ENCODE data around the gene SMIM35. TPM values are rescaled to one million over a fixed set of nuclear protein-coding genes. Genes with fewer than 3 reads are reported as not detected.

The SMIM35 gene
- total RNA-seq, 4 donors from 2014 or later, result 0.47 TPM; not detected in 3

GRCh38 chr11:118081241-118081958 is 5.4 kb downstream of the SMIM35 start:
- DNase-seq (ENCODE audit: low spot score) (no peak), ATAC-seq (ENCODE audit: low FRiP score) (no peak)
- TF ChIP-seq CTCF (IDR thresholded peaks at IDR 0.05), result no peak

- TF ChIP-seq CTCF (IDR thresholded peaks at IDR 0.05), result no peak
- ATAC-seq (ENCODE audit: low FRiP score) (no peak), DNase-seq (ENCODE audit: low spot score) (no peak)
These were observed 6.5 kb downstream of the SMIM35 start for GRCh38 chr11:118080296-118080695.

- ATAC-seq (ENCODE audit: low FRiP score) (no peak), DNase-seq (ENCODE audit: low spot score) (no peak)
- no peak for TF ChIP-seq CTCF (IDR thresholded peaks at IDR 0.05)
These were observed 7.3 kb downstream of the SMIM35 start for GRCh38 chr11:118079491-118079890.

- DNase-seq (ENCODE audit: low spot score) (no peak), ATAC-seq (ENCODE audit: low FRiP score) (no peak)
- TF ChIP-seq CTCF (IDR thresholded peaks at IDR 0.05), result no peak
These were observed 7.8 kb downstream of the SMIM35 start for GRCh38 chr11:118078911-118079411.

GRCh38 chr11:118076754-118077281 is 9.9 kb downstream of the SMIM35 start, which contains the start of gene TMPRSS4:
Gene TMPRSS4 (plus strand): TSS chr11:118077078. CDS start chr11:118077303, 225 bp downstream.
- no peak for DNase-seq (ENCODE audit: low spot score)
- TF ChIP-seq CTCF (IDR thresholded peaks at IDR 0.05), result no peak
- ATAC-seq (ENCODE audit: low FRiP score), result no peak

GRCh38 chr11:118074785-118075184 is 12.0 kb downstream of the SMIM35 start:
- ATAC-seq (ENCODE audit: low FRiP score) (no peak), DNase-seq (ENCODE audit: low spot score) (no peak)
- no peak for TF ChIP-seq CTCF (IDR thresholded peaks at IDR 0.05)

Data from omental fat pad (tissue), 4 donors.